AG04449 (cell line): ENCODE results near the gene GALNTL6.

Experiments
- CTCF ChIA-PET: fragments of 350-600 bp; formaldehyde crosslinking; extraction: SDS; loops from one replicate; lab custom pipeline; 2021; ENCODE audit warnings: antibody characterized with exemption; lab: Yijun Ruan, JAX
- POLR2A ChIA-PET: fragments of 400-600, 350-600 bp; formaldehyde crosslinking; extraction: SDS; loops from one replicate; lab custom pipeline; 2020; ENCODE audit warnings: antibody characterized with exemption, inconsistent platforms; lab: Yijun Ruan, JAX
- DNase-seq: peaks from one replicate; pipeline ENCODE4 v3.0.0-alpha.2; 2010; ENCODE audit warnings: low read depth, low spot score
- H3K4me3 ChIP-seq: 2 replicates; pipeline ENCODE4 v1.5.1; 2011; ENCODE audit warnings: low read depth, mild to moderate bottlenecking, control low read depth, low read length
- TF ChIP-seq, protein P1 (sequence below): IDR thresholded peaks from one replicate; pipeline ENCODE4 v1.5.1; 2011; ENCODE audit warnings: mild to moderate bottlenecking, moderate library complexity, low read length, control low read depth, inconsistent platforms; ENCODE audit not compliant: insufficient read depth; ENCODE audit errors: missing control alignments

Gene GALNTL6

DNA sequence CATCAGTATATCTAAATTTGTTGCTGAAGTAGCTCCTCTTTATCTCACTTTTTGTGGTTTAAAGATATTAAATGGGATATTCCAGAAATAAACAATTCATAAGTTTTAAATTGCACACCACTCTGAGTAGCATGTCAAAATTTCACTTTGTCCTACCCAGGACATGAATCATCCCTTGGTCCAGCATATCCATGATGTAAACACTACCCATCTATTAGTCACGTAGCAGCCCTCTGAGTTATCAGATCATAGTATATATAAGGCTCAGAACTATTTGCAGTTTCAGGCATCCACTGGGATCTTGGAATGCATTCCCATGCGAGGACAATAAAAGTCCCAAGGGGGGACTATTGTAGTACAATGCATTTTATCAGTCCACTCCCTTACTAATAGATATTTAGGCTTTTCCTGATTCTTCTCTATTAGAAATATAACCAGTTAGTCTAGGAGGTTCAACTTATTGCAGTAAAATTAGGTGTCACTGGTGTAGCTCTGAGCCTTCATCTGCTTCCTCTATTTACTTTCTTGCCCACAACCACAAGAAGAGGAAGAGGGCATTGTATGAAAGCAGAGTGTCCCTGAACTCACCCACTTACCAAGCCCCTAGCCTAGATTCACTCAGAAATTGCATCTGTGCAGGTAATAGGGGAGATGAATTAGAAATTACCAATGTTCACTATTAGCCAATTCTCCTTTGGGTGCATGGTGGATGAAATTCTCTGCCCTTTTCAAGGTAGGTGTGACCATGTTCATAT lies 945.6 kb downstream of the GALNTL6 start:
- POLR2A ChIA-PET = no interaction called here
- TF ChIP-seq, protein P1, sequence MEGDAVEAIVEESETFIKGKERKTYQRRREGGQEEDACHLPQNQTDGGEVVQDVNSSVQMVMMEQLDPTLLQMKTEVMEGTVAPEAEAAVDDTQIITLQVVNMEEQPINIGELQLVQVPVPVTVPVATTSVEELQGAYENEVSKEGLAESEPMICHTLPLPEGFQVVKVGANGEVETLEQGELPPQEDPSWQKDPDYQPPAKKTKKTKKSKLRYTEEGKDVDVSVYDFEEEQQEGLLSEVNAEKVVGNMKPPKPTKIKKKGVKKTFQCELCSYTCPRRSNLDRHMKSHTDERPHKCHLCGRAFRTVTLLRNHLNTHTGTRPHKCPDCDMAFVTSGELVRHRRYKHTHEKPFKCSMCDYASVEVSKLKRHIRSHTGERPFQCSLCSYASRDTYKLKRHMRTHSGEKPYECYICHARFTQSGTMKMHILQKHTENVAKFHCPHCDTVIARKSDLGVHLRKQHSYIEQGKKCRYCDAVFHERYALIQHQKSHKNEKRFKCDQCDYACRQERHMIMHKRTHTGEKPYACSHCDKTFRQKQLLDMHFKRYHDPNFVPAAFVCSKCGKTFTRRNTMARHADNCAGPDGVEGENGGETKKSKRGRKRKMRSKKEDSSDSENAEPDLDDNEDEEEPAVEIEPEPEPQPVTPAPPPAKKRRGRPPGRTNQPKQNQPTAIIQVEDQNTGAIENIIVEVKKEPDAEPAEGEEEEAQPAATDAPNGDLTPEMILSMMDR = no peak
- DNase-seq = peak; percentile 31
- H3K4me3 ChIP-seq = no peak overlapping the region
- CTCF ChIA-PET = no interaction called here

DNA sequence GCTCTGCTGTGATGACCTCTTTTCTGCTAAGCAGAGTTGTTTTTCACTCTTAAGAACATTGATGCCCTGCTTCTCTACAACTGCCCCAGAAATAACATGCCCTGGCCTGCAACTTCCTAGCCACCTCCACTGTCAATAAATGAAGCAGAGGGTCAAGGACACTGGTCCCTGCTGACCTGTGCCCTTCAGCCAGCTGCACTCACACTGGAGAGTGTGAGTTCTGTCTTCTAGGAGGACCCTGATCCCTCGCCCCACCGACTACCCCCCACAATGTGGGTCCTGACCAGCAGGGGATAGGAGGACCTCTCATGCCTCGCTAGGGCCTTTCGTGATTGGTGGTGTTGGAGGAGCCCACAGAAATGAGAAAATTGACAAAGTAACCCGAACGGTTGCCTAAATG lies 947.3 kb downstream of the GALNTL6 start:
- ChIA-PET POLR2A (no interaction called here), CTCF (no interaction called here)
- TF ChIP-seq, protein P1 = no peak
- no peak for DNase-seq
- H3K4me3 ChIP-seq = no peak overlapping the region

DNA sequence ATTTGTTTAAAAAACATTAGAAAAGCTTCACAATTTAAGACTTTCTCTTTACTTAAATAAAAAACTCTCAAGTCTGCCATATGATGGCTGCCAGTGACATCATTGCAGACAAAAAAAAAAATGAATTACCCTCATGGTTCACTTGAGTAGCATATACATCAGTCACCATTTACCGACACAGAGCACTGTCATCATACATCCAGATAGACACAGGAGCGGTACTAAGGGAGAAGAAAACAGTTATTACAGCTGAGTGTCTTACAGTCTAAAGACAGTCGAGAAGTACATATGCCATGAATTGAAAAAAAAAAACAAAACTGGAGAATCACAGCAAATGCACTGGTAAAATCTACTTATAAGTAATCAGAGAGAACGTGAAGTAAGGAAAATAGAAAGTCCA lies 949.7 kb downstream of the GALNTL6 start:
- no peak overlapping the region for H3K4me3 ChIP-seq
- POLR2A ChIA-PET = no interaction called here
- DNase-seq = no peak
- TF ChIP-seq, protein P1 = no peak
- CTCF ChIA-PET = no interaction called here

DNA sequence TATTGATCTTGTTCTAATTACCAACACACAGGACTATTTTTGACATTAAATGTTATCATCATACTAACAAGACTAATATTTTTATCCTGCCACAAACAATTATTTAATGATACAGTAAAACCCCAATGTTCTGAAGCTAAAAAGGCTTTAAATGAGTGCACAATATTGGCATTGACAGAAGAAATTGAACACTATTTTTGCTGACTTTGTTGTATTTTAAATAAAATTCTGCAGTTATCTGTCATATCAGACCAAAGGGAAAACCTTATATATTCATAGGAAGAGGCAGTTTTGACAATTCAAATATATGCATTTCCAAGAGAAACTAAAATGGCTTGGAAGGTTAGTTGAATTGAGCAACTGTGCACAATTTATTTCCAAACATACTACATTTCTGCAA lies 957.6 kb downstream of the GALNTL6 start:
- DNase-seq = no peak
- TF ChIP-seq, protein P1 = no peak
- H3K4me3 ChIP-seq = no peak overlapping the region
- ChIA-PET CTCF (no interaction called here), POLR2A (no interaction called here)

- POLR2A ChIA-PET = no interaction called here
- H3K4me3 ChIP-seq = no peak overlapping the region
- TF ChIP-seq, protein P1 = no peak
- CTCF ChIA-PET = no interaction called here
- DNase-seq = no peak
These were observed 959.6 kb downstream of the GALNTL6 start for GRCh38 chr4:172772781-172773180.

DNA sequence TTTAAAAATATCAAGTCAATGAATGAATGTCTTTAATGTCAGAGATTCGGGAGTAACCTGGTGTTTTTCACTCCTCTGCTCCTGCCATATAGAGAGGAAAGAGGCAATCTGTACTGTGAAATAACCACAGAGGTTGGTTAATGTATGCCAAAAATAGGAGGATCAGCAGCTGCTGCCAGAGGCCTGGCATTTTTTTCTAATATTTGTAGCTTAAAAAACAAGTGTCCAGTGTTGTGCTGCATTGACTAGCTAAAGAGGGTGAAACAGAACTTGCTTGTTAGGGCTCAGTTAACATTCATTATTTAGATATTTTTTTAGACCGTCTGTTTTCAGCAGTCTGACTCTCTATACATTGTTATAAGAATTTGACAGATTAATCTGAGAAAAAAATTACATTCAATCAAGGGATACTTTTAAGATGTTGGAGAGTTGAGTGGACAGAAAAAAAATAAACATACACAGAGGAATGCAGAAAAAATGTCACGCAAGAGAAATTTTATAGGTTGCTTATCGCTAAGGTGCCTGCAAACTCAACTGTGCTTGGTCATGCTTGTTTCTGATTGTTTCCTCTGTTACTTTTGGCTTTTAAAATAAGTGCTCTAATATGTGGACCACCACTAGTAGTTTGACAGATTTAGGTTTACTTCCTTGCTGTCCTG lies 963.1 kb downstream of the GALNTL6 start:
- no peak for DNase-seq
- POLR2A ChIA-PET = no interaction called here
- no peak overlapping the region for H3K4me3 ChIP-seq
- TF ChIP-seq, protein P1 = no peak
- CTCF ChIA-PET = no interaction called here
